ENCODE results near the gene RANGRF.

DNA sequence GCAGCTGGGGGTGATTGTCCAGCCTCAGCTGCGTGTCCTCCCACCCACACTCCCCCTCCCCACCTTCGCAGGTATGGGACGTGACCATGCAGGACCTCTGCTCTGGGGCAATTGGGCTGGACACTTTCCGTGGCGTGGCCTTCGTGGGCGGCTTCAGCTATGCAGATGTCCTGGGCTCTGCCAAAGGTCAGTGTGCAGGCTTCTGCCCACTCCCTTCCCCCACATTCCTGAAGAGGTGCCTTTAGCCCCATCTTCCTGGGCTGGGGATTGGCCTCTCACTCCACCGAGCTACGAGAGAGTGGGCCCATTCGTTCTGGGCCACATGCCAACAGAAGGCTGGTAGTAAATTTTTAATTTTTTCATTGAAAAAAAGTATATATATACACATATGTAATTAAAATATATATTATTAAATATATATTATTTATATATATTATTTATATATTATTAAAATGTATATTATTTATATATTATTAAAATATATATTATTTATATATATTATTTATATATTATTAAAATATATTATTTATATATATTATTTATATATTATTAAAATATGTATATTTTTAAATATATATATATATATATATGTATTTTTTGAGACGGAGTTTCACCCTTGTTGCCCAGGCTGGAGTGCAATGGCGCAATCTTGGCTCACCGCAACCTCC is 20.9 kb upstream of the RANGRF start:
- TF ChIP-seq, protein P1, sequence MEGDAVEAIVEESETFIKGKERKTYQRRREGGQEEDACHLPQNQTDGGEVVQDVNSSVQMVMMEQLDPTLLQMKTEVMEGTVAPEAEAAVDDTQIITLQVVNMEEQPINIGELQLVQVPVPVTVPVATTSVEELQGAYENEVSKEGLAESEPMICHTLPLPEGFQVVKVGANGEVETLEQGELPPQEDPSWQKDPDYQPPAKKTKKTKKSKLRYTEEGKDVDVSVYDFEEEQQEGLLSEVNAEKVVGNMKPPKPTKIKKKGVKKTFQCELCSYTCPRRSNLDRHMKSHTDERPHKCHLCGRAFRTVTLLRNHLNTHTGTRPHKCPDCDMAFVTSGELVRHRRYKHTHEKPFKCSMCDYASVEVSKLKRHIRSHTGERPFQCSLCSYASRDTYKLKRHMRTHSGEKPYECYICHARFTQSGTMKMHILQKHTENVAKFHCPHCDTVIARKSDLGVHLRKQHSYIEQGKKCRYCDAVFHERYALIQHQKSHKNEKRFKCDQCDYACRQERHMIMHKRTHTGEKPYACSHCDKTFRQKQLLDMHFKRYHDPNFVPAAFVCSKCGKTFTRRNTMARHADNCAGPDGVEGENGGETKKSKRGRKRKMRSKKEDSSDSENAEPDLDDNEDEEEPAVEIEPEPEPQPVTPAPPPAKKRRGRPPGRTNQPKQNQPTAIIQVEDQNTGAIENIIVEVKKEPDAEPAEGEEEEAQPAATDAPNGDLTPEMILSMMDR (IDR thresholded peaks at IDR 0.05; ENCODE audit: borderline replicate concordance, extremely low read depth, low read length, poor library complexity, severe bottlenecking), result no peak
- TF ChIP-seq EZH2 (IDR thresholded peaks at IDR 0.05; ENCODE audit: borderline replicate concordance, low read depth, low read length, severe bottlenecking), result no peak
